DMS114 treated with DMSO at 0.1 percent for 48 hours (cell line): ENCODE measurements around the gene SWT1.
"Not testable (repeated sequence)": the region's sequence is repeated elsewhere in the genome, so short reads cannot be mapped to it uniquely, and the experiment has no call there.

Experiments used
- DNase-seq: peaks from one replicate; lab custom pipeline; 2025; ENCODE audit not compliant: unreplicated experiment; lab: John Stamatoyannopoulos, UW

Gene SWT1

GRCh38 chr1:185244015-185244747 lies 87.2 kb downstream of the SWT1 start:
- no peak for DNase-seq

GRCh38 chr1:185245466-185245865 lies 88.5 kb downstream of the SWT1 start:
- DNase-seq = no peak

- DNase-seq = no peak
Measured at GRCh38 chr1:185249563-185249962, 92.6 kb downstream of the SWT1 start.

- DNase-seq = no peak
Measured at GRCh38 chr1:185250063-185250462, 93.1 kb downstream of the SWT1 start.

- not testable (repeated sequence) for DNase-seq
Measured at GRCh38 chr1:185251928-185252327, 95.0 kb downstream of the SWT1 start.

- DNase-seq = not testable (repeated sequence)
Measured at GRCh38 chr1:185252404-185252803, 95.4 kb downstream of the SWT1 start.

- not testable (repeated sequence) for DNase-seq
Measured at GRCh38 chr1:185255595-185255994, 98.6 kb downstream of the SWT1 start.

- peak; percentile 18 for DNase-seq
Measured at GRCh38 chr1:185257116-185257949, 100.4 kb downstream of the SWT1 start.

GRCh38 chr1:185257950-185258208 lies 100.9 kb downstream of the SWT1 start:
- DNase-seq = no peak

GRCh38 chr1:185258676-185259075 lies 101.7 kb downstream of the SWT1 start:
- DNase-seq = no peak

GRCh38 chr1:185260611-185261010 lies 103.6 kb downstream of the SWT1 start:
- no peak for DNase-seq

GRCh38 chr1:185262151-185262550 lies 105.2 kb downstream of the SWT1 start:
- DNase-seq = no peak

- DNase-seq = no peak
Measured at GRCh38 chr1:185263292-185263691, 106.3 kb downstream of the SWT1 start.

- no peak for DNase-seq
Measured at GRCh38 chr1:185263780-185264179, 106.8 kb downstream of the SWT1 start.

GRCh38 chr1:185265314-185265713 lies 108.3 kb downstream of the SWT1 start:
- no peak for DNase-seq

GRCh38 chr1:185267301-185267700 lies 110.3 kb downstream of the SWT1 start:
- no peak for DNase-seq

- DNase-seq = no peak
Measured at GRCh38 chr1:185267701-185268100, 110.7 kb downstream of the SWT1 start.

- DNase-seq = no peak
Measured at GRCh38 chr1:185268352-185268751, 111.4 kb downstream of the SWT1 start.

- no peak for DNase-seq
Measured at GRCh38 chr1:185271921-185272320, 115.0 kb downstream of the SWT1 start.

GRCh38 chr1:185279571-185279970 lies 122.6 kb downstream of the SWT1 start:
- DNase-seq = no peak

GRCh38 chr1:185280589-185280988 lies 123.6 kb downstream of the SWT1 start:
- DNase-seq = no peak

- DNase-seq = no peak
Measured at GRCh38 chr1:185281245-185281644, 124.3 kb downstream of the SWT1 start.

- no peak for DNase-seq
Measured at GRCh38 chr1:185284116-185284515, 127.1 kb downstream of the SWT1 start.
